ENCODE results near the gene AGBL1. TPM values are rescaled to one million over a fixed set of nuclear protein-coding genes. Genes with fewer than 3 reads are reported as not detected.

AGBL1 gene
- total RNA-seq, 1 donor from 2014 or later: 0.07 TPM

- Mint-ChIP-seq H3K4me3 (no peak overlapping the region), H3K9me3 (peaks cover 4% of the 10 kb centered on the region), H3K27me3 (no peaks in the 10 kb centered on the region), H3K4me1 (ENCODE audit: unreplicated experiment) (peaks cover 6% of the 10 kb centered on the region), H3K36me3 (no peaks in the 10 kb centered on the region), H3K27ac (no peak overlapping the region)
- no peak for DNase-seq (ENCODE audit: extremely low spot score, unreplicated experiment)
- TF ChIP-seq CTCF (conservative IDR thresholded peaks at IDR 0.05): no peak
These were observed 573.9 kb downstream of the AGBL1 start for GRCh38 chr15:86653344-86654197.

GRCh38 chr15:86654501-86654900 is 574.8 kb downstream of the AGBL1 start:
- H3K36me3 Mint-ChIP-seq: no peaks in the 10 kb centered on the region
- no peak overlapping the region for H3K27ac Mint-ChIP-seq
- H3K4me1 Mint-ChIP-seq (ENCODE audit: unreplicated experiment): peaks cover 6% of the 10 kb centered on the region
- no peak for DNase-seq (ENCODE audit: extremely low spot score, unreplicated experiment)
- H3K9me3 Mint-ChIP-seq: peaks cover 4% of the 10 kb centered on the region
- H3K27me3 Mint-ChIP-seq: no peaks in the 10 kb centered on the region
- H3K4me3 Mint-ChIP-seq: no peak overlapping the region
- no peak for TF ChIP-seq CTCF (conservative IDR thresholded peaks at IDR 0.05)

GRCh38 chr15:86657305-86657704 is 577.6 kb downstream of the AGBL1 start:
- TF ChIP-seq CTCF (conservative IDR thresholded peaks at IDR 0.05): no peak
- H3K9me3 Mint-ChIP-seq: peaks cover 4% of the 10 kb centered on the region
- H3K27me3 Mint-ChIP-seq: peaks cover 3% of the 10 kb centered on the region
- H3K4me1 Mint-ChIP-seq (ENCODE audit: unreplicated experiment): peaks cover 6% of the 10 kb centered on the region
- no peak for DNase-seq (ENCODE audit: extremely low spot score, unreplicated experiment)
- H3K27ac Mint-ChIP-seq: no peak overlapping the region
- H3K36me3 Mint-ChIP-seq: no peaks in the 10 kb centered on the region
- no peak overlapping the region for H3K4me3 Mint-ChIP-seq

- Mint-ChIP-seq H3K4me1 (ENCODE audit: unreplicated experiment) (no peaks in the 10 kb centered on the region), H3K27me3 (peaks cover 14% of the 10 kb centered on the region), H3K4me3 (no peak overlapping the region), H3K9me3 (no peaks in the 10 kb centered on the region), H3K27ac (no peak overlapping the region), H3K36me3 (no peaks in the 10 kb centered on the region)
- no peak for TF ChIP-seq CTCF (conservative IDR thresholded peaks at IDR 0.05)
- no peak for DNase-seq (ENCODE audit: extremely low spot score, unreplicated experiment)
These were observed 580.2 kb downstream of the AGBL1 start for GRCh38 chr15:86659724-86660411.

GRCh38 chr15:86661580-86661979 is 581.9 kb downstream of the AGBL1 start:
- H3K4me1 Mint-ChIP-seq (ENCODE audit: unreplicated experiment): no peaks in the 10 kb centered on the region
- H3K27ac Mint-ChIP-seq: no peak overlapping the region
- H3K9me3 Mint-ChIP-seq: no peaks in the 10 kb centered on the region
- no peaks in the 10 kb centered on the region for H3K36me3 Mint-ChIP-seq
- no peak for DNase-seq (ENCODE audit: extremely low spot score, unreplicated experiment)
- peaks cover 14% of the 10 kb centered on the region for H3K27me3 Mint-ChIP-seq
- TF ChIP-seq CTCF (conservative IDR thresholded peaks at IDR 0.05): no peak
- no peak overlapping the region for H3K4me3 Mint-ChIP-seq

Data from type B pancreatic cell (in vitro differentiated cells).